SK-N-SH (cell line): ENCODE results near the gene TRAF4. TPM values are rescaled to one million over a fixed set of nuclear protein-coding genes. Genes with fewer than 3 reads are reported as not detected.

ENCODE experiments used
- CTCF ChIA-PET: fragments of 300-600, 350-600 bp; formaldehyde crosslinking; extraction: SDS; loops from one replicate; lab custom pipeline; 2021; lab: Yijun Ruan, JAX
- POLR2A ChIA-PET: fragments of 350-600 bp; sonication (Branson Sonifier 250); formaldehyde crosslinking; extraction: SDS; loops from one replicate; lab custom pipeline; 2020; ENCODE audit warnings: antibody characterized with exemption, inconsistent platforms; lab: Yijun Ruan, JAX
- DNase-seq: peaks from one replicate; pipeline ENCODE4 v3.0.0; 2012
- H2AFZ ChIP-seq: fragments of 200-600 bp; sonication (generic); 2 replicates; pipeline ENCODE4 v1.8.1; 2016; ENCODE audit warnings: antibody characterized with exemption, mild to moderate bottlenecking, low read depth
- H3F3A ChIP-seq: fragments of 200-600 bp; sonication (generic); replicated peaks from 2 replicates; pipeline ENCODE3; 2016; ENCODE audit warnings: antibody characterized with exemption, mild to moderate bottlenecking; ENCODE audit not compliant: insufficient read depth
- H3K27ac ChIP-seq, 2 experiments: fragments of 200-500 bp in 1 of 2; fragments of 200-600 bp in 1 of 2; sonication (Bioruptor generic) in 1 of 2; sonication (generic), shearing (Covaris generic) in 1 of 2; 2 replicates each; pipeline versions ENCODE4 v1.5.1 to v1.6.1; 2014 to 2016; ENCODE audit warnings: low read depth in 2 of 2, inconsistent platforms in 1 of 2, low read length in 1 of 2, mild to moderate bottlenecking in 1 of 2, mixed read lengths in 1 of 2
- H3K27me3 ChIP-seq: fragments of 200-600 bp; sonication (generic), shearing (Covaris generic); 2 replicates; pipeline ENCODE4 v1.6.1; 2016; ENCODE audit warnings: mixed run types; ENCODE audit not compliant: insufficient read depth
- H3K36me3 ChIP-seq, 2 experiments: fragments of 200-500 bp in 1 of 2; fragments of 200-600 bp in 1 of 2; sonication (Bioruptor generic) in 1 of 2; sonication (generic) in 1 of 2; replicated peaks in 1 of 2; 2 replicates each; pipeline versions ENCODE3 to v1.5.1; 2014 to 2016; ENCODE audit warnings: low read length in 1 of 2, mild to moderate bottlenecking in 1 of 2; ENCODE audit not compliant: insufficient read depth in 2 of 2, control insufficient read depth in 1 of 2
- H3K4me1 ChIP-seq, 2 experiments: fragments of 200-500 bp in 1 of 2; fragments of 200-600 bp in 1 of 2; sonication (Bioruptor generic) in 1 of 2; sonication (generic), shearing (Covaris generic) in 1 of 2; 2 replicates each; pipeline versions ENCODE4 v1.5.1 to v1.6.1; 2014 to 2016; ENCODE audit warnings: low read depth in 1 of 2, low read length in 1 of 2, mixed run types in 1 of 2; ENCODE audit not compliant: insufficient read depth in 2 of 2, control insufficient read depth in 1 of 2
- H3K4me2 ChIP-seq: fragments of 200-600 bp; sonication (generic), shearing (Covaris generic); 2 replicates; pipeline ENCODE4 v1.6.1; 2017; ENCODE audit warnings: mixed run types
- H3K4me3 ChIP-seq, 2 experiments: fragments of 200-500 bp in 1 of 2; fragments of 200-600 bp in 1 of 2; sonication (Bioruptor generic) in 1 of 2; sonication (generic), shearing (Covaris generic) in 1 of 2; 2 replicates each; pipeline versions ENCODE4 v1.5.1 to v1.8.1; 2014 to 2016; ENCODE audit warnings: low read depth in 2 of 2, inconsistent platforms in 1 of 2, low read length in 1 of 2, mild to moderate bottlenecking in 1 of 2, mixed read lengths in 1 of 2, moderate library complexity in 1 of 2
- H3K79me2 ChIP-seq: fragments of 200-600 bp; sonication (generic); 2 replicates; pipeline ENCODE4 v1.8.1; 2017; ENCODE audit warnings: mild to moderate bottlenecking; ENCODE audit not compliant: insufficient read depth
- H3K9ac ChIP-seq: fragments of 200-600 bp; sonication (generic); 2 replicates; pipeline ENCODE4 v1.6.1; 2017; ENCODE audit warnings: mixed run types
- H3K9me2 ChIP-seq: fragments of 200-600 bp; sonication (generic); 2 replicates; pipeline ENCODE4 v1.6.1; 2017; ENCODE audit warnings: mixed run types
- H3K9me3 ChIP-seq: fragments of 200-600 bp; sonication (generic); 2 replicates; pipeline ENCODE4 v1.6.1; 2017; ENCODE audit warnings: mixed run types, mild to moderate bottlenecking, moderate library complexity
- H4K20me1 ChIP-seq: fragments of 200-600 bp; sonication (generic); 2 replicates; pipeline ENCODE4 v1.6.1; 2017; ENCODE audit warnings: mild to moderate bottlenecking, mixed run types; ENCODE audit not compliant: insufficient read depth
- FOXM1 ChIP-seq: IDR thresholded peaks from 2 replicates; pipeline ENCODE4 v1.4.0; 2012; ENCODE audit warnings: low read depth, mild to moderate bottlenecking
- JUND ChIP-seq: IDR thresholded peaks from 2 replicates; pipeline ENCODE4 v1.4.0; 2012
- MAX ChIP-seq: IDR thresholded peaks from 2 replicates; pipeline ENCODE4 v1.4.0; 2012; ENCODE audit warnings: low read depth
- NFIC ChIP-seq: IDR thresholded peaks from 2 replicates; pipeline ENCODE4 v1.4.0; 2012; ENCODE audit warnings: borderline replicate concordance
- NRF1 ChIP-seq: IDR thresholded peaks from 2 replicates; pipeline ENCODE4 v1.6.1; 2012; ENCODE audit warnings: low read depth, mild to moderate bottlenecking, low read length
- RAD21 ChIP-seq: IDR thresholded peaks from 2 replicates; pipeline ENCODE4 v1.6.1; 2012; ENCODE audit warnings: mild to moderate bottlenecking, low read length
- RCOR1 ChIP-seq: fragments of 150-350 bp; IDR thresholded peaks from 2 replicates; pipeline ENCODE4 v1.6.1; 2017; ENCODE audit warnings: antibody characterized with exemption, low read length
- RFX5 ChIP-seq: IDR thresholded peaks from 2 replicates; pipeline ENCODE4 v1.6.1; 2012; ENCODE audit warnings: mild to moderate bottlenecking, improper control_type of control experiment, low read length
- SIN3A ChIP-seq: IDR thresholded peaks from 2 replicates; pipeline ENCODE4 v1.6.1; 2012; ENCODE audit warnings: low read depth, mild to moderate bottlenecking, low read length, moderate library complexity, borderline replicate concordance
- SMC3 ChIP-seq: IDR thresholded peaks from 2 replicates; pipeline ENCODE4 v1.6.1; 2012; ENCODE audit warnings: low read depth, low read length, improper control_type of control experiment
- TAF1 ChIP-seq: IDR thresholded peaks from 2 replicates; pipeline ENCODE4 v1.6.1; 2012; ENCODE audit warnings: low read depth, mild to moderate bottlenecking, low read length, moderate library complexity, borderline replicate concordance
- TCF12 ChIP-seq: IDR thresholded peaks from 2 replicates; pipeline ENCODE4 v1.4.0; 2012
- USF1 ChIP-seq: IDR thresholded peaks from 2 replicates; pipeline ENCODE4 v1.4.0; 2012; ENCODE audit warnings: low read depth, borderline replicate concordance
- WGBS: methylation state at CpG from one replicate; pipeline ENCODE4 v1.1.6; 2017; ENCODE audit warnings: low lambda C conversion rate; 5-methylcytosine and 5-hydroxymethylcytosine counted together
- polyA plus RNA-seq, 3 experiments: library from polyadenylated mRNA; depleted of rRNA; stranded (reverse); fragments of >200 nt; gene quantifications; 2 replicates each; pipeline ENCODE4 v1.2.3, GENCODE V29; 2012
- TF ChIP-seq, protein P1 (sequence below): IDR thresholded peaks from 2 replicates; pipeline ENCODE4; 2012

TRAF4 gene
- polyA plus RNA-seq, 1 of the 3 experiments (the other 2 are of a cell fraction): 95.7 TPM

- Histone ChIP-seq H3K9me3 (no peaks in the 10 kb centered on the region), H3K79me2 (peaks cover 15% of the 10 kb centered on the region; the same call in 1 of the 2 replicates), H3K36me3 (peaks cover 11 to 27% of the 10 kb centered on the region in 2 experiments), H3K27ac (peak overlapping the region in 1 of 2 experiments; percentile 36; a peak in 1 of 4 replicates), H3K4me1 (peaks cover 0 to 17% of the 10 kb centered on the region in 2 experiments; a peak in 1 of 4 replicates), H2AFZ (no peak overlapping the region), H3K4me2 (no peak overlapping the region), H4K20me1 (peaks cover 14% of the 10 kb centered on the region), H3F3A (peaks cover 25% of the 10 kb centered on the region), H3K4me3 (no peak overlapping the region), H3K9me2 (no peaks in the 10 kb centered on the region), H3K9ac (no peak overlapping the region), H3K27me3 (no peaks in the 10 kb centered on the region)
- POLR2A ChIA-PET: interaction anchor here (0.6 kb wide), 1 partner anchor 10 kb away, joined by 3 read pairs; no protein-coding TSS in a partner anchor
- WGBS: 89% methylated on average over 4 of the region's 4 CpGs
- no peak for DNase-seq
- CTCF ChIA-PET: interaction anchor here (0.7 to 6.5 kb wide), 21 partner anchors 8 to 188 kb away, joined by 3 to 125 read pairs (median 18); partner anchors contain the start of genes DHRS13, FAM222B, FLOT2 and NEK8
- TF ChIP-seq USF1: no peak
- no peak for TF ChIP-seq MAX
These were observed 21.2 kb downstream of the TRAF4 start for GRCh38 chr17:28765038-28765437.

- H3K9ac ChIP-seq: no peak overlapping the region
- no peak overlapping the region for H2AFZ ChIP-seq
- 99% methylated on average over 6 of the region's 6 CpGs for WGBS
- H3K9me2 ChIP-seq: no peaks in the 10 kb centered on the region
- peaks cover 7% of the 10 kb centered on the region for H3F3A ChIP-seq
- H3K4me3 ChIP-seq: no peak overlapping the region
- H4K20me1 ChIP-seq: peaks cover 21% of the 10 kb centered on the region; the same call in 1 of the 2 replicates
- CTCF ChIA-PET: interaction anchor here (0.6 to 5.3 kb wide), 7 partner anchors 9 to 214 kb away, joined by 3 to 82 read pairs (median 4); no protein-coding TSS in a partner anchor
- no peaks in the 10 kb centered on the region for H3K27me3 ChIP-seq
- no peaks in the 10 kb centered on the region for H3K9me3 ChIP-seq
- H3K4me2 ChIP-seq: no peak overlapping the region
- TF ChIP-seq SIN3A (no peak), SMC3 (no peak), JUND (no peak), TAF1 (no peak), RFX5 (no peak), NFIC (no peak), NRF1 (no peak), FOXM1 (no peak), TCF12 (no peak), RAD21 (no peak), RCOR1 (no peak)
- TF ChIP-seq, protein P1, sequence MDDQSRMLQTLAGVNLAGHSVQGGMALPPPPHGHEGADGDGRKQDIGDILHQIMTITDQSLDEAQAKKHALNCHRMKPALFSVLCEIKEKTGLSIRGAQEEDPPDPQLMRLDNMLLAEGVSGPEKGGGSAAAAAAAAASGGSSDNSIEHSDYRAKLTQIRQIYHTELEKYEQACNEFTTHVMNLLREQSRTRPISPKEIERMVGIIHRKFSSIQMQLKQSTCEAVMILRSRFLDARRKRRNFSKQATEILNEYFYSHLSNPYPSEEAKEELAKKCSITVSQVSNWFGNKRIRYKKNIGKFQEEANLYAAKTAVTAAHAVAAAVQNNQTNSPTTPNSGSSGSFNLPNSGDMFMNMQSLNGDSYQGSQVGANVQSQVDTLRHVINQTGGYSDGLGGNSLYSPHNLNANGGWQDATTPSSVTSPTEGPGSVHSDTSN: no peak
- TF ChIP-seq, all 33 proteins: peak for 0
- POLR2A ChIA-PET: no interaction called here
- no peak for DNase-seq
- Histone ChIP-seq H3K4me1 (no peaks in the 10 kb centered on the region), H3K79me2 (peaks cover 68% of the 10 kb centered on the region), H3K36me3 (peaks cover 0 to 8% of the 10 kb centered on the region in 2 experiments), H3K27ac (no peak overlapping the region)
These were observed 29.9 kb downstream of the TRAF4 start for GRCh38 chr17:28773736-28774135.
